ENCODE measurements around the gene NAT16.

Gene NAT16

GRCh38 chr7:101212014-101212413 lies 31.9 kb upstream of the NAT16 start:
- Histone ChIP-seq H4K91ac (ENCODE audit: low read length) (no peak overlapping the region), H3K4me1 (ENCODE audit: control insufficient read depth, insufficient read depth, low read depth, low read length) (peaks cover 19% of the 10 kb centered on the region), H3K27ac (ENCODE audit: low read length, poor library complexity, severe bottlenecking) (no peak overlapping the region), H3K9me3 (ENCODE audit: control insufficient read depth, low read length) (no peaks in the 10 kb centered on the region), H2BK5ac (ENCODE audit: low read depth, low read length, poor library complexity, severe bottlenecking) (no peak overlapping the region), H3K36me3 (ENCODE audit: control insufficient read depth in 1 of 2, insufficient read depth in 2 of 2, low read depth in 1 of 2, low read length in 2 of 2) (peaks cover 75 to 76% of the 10 kb centered on the region in 2 experiments), H3K79me1 (replicated peaks; ENCODE audit: low read length, poor library complexity, severe bottlenecking) (peaks cover 13% of the 10 kb centered on the region), H3K4me2 (ENCODE audit: low read length, poor library complexity, severe bottlenecking) (no peak overlapping the region), H3K27me3 (ENCODE audit: control insufficient read depth in 1 of 2, insufficient read depth in 1 of 2, low read length in 2 of 2) (no peaks in the 10 kb centered on the region), H4K8ac (ENCODE audit: low read length) (no peak overlapping the region), H3K9ac (ENCODE audit: low read length) (no peak overlapping the region), H2AFZ (ENCODE audit: low read depth, low read length) (no peak overlapping the region), H2AK5ac (ENCODE audit: low read length, severe bottlenecking) (no peak overlapping the region), H3K14ac (ENCODE audit: low read length in 2 of 2) (no peak overlapping the region), H2BK12ac (ENCODE audit: low read length in 2 of 2) (no peak overlapping the region), H3K18ac (ENCODE audit: low read depth in 1 of 2, low read length in 2 of 2) (no peak overlapping the region), H2BK15ac (ENCODE audit: low read depth, poor library complexity, severe bottlenecking) (no peak overlapping the region), H2BK120ac (ENCODE audit: low read depth, low read length) (no peak overlapping the region), H3K4ac (ENCODE audit: low read depth in 1 of 2, low read length in 2 of 2) (no peak overlapping the region), H3K23ac (ENCODE audit: low read length in 2 of 2) (no peak overlapping the region), H3K4me3 (ENCODE audit: insufficient read depth in 1 of 2, low read depth in 1 of 2, low read length in 2 of 2) (no peak overlapping the region)
- 92% methylated on average over 6 of the region's 8 CpGs for WGBS
- no peak for DNase-seq

GRCh38 chr7:101211501-101211900 lies 31.4 kb upstream of the NAT16 start:
- Histone ChIP-seq H3K36me3 (ENCODE audit: control insufficient read depth in 1 of 2, insufficient read depth in 2 of 2, low read depth in 1 of 2, low read length in 2 of 2) (peaks cover 78 to 79% of the 10 kb centered on the region in 2 experiments), H2AFZ (ENCODE audit: low read depth, low read length) (no peak overlapping the region), H3K4me2 (ENCODE audit: low read length, poor library complexity, severe bottlenecking) (no peak overlapping the region), H3K18ac (ENCODE audit: low read depth in 1 of 2, low read length in 2 of 2) (no peak overlapping the region), H3K4me1 (ENCODE audit: control insufficient read depth, insufficient read depth, low read depth, low read length) (peaks cover 19% of the 10 kb centered on the region), H2BK120ac (ENCODE audit: low read depth, low read length) (no peak overlapping the region), H3K27ac (ENCODE audit: low read length, poor library complexity, severe bottlenecking) (no peak overlapping the region), H3K9me3 (ENCODE audit: control insufficient read depth, low read length) (no peaks in the 10 kb centered on the region), H2AK5ac (ENCODE audit: low read length, severe bottlenecking) (no peak overlapping the region), H4K8ac (ENCODE audit: low read length) (no peak overlapping the region), H3K79me1 (replicated peaks; ENCODE audit: low read length, poor library complexity, severe bottlenecking) (peaks cover 12% of the 10 kb centered on the region), H3K23ac (ENCODE audit: low read length in 2 of 2) (no peak overlapping the region), H3K4ac (ENCODE audit: low read depth in 1 of 2, low read length in 2 of 2) (no peak overlapping the region), H2BK15ac (ENCODE audit: low read depth, poor library complexity, severe bottlenecking) (no peak overlapping the region), H4K91ac (ENCODE audit: low read length) (no peak overlapping the region), H2BK5ac (ENCODE audit: low read depth, low read length, poor library complexity, severe bottlenecking) (no peak overlapping the region), H3K9ac (ENCODE audit: low read length) (no peak overlapping the region), H2BK12ac (ENCODE audit: low read length in 2 of 2) (no peak overlapping the region), H3K4me3 (ENCODE audit: insufficient read depth in 1 of 2, low read depth in 1 of 2, low read length in 2 of 2) (no peak overlapping the region), H3K14ac (ENCODE audit: low read length in 2 of 2) (no peak overlapping the region), H3K27me3 (ENCODE audit: control insufficient read depth in 1 of 2, insufficient read depth in 1 of 2, low read length in 2 of 2) (no peaks in the 10 kb centered on the region)
- no peak for DNase-seq
- WGBS: 98% methylated on average over 24 of the region's 24 CpGs

GRCh38 chr7:101210143-101210542 lies 30.1 kb upstream of the NAT16 start:
- no peak for DNase-seq
- no peak overlapping the region for H3K4me2 ChIP-seq (ENCODE audit: low read length, poor library complexity, severe bottlenecking)
- H2BK120ac ChIP-seq (ENCODE audit: low read depth, low read length): no peak overlapping the region
- no peak overlapping the region for H4K91ac ChIP-seq (ENCODE audit: low read length)
- H2AFZ ChIP-seq (ENCODE audit: low read depth, low read length): no peak overlapping the region
- no peak overlapping the region for H2BK15ac ChIP-seq (ENCODE audit: low read depth, poor library complexity, severe bottlenecking)
- no peak overlapping the region for H3K18ac ChIP-seq (ENCODE audit: low read depth in 1 of 2, low read length in 2 of 2)
- no peak overlapping the region for H2BK5ac ChIP-seq (ENCODE audit: low read depth, low read length, poor library complexity, severe bottlenecking)
- no peak overlapping the region for H3K27ac ChIP-seq (ENCODE audit: low read length, poor library complexity, severe bottlenecking)
- H3K4ac ChIP-seq (ENCODE audit: low read depth in 1 of 2, low read length in 2 of 2): no peak overlapping the region
- no peak overlapping the region for H2AK5ac ChIP-seq (ENCODE audit: low read length, severe bottlenecking)
- peaks cover 3% of the 10 kb centered on the region for H3K79me1 ChIP-seq (replicated peaks; ENCODE audit: low read length, poor library complexity, severe bottlenecking)
- no peak overlapping the region for H4K8ac ChIP-seq (ENCODE audit: low read length)
- H3K9me3 ChIP-seq (ENCODE audit: control insufficient read depth, low read length): no peaks in the 10 kb centered on the region
- no peaks in the 10 kb centered on the region for H3K27me3 ChIP-seq (ENCODE audit: control insufficient read depth in 1 of 2, insufficient read depth in 1 of 2, low read length in 2 of 2)
- H3K36me3 ChIP-seq (ENCODE audit: control insufficient read depth in 1 of 2, insufficient read depth in 2 of 2, low read depth in 1 of 2, low read length in 2 of 2): peaks cover 79 to 81% of the 10 kb centered on the region in 2 experiments
- no peak overlapping the region for H3K4me3 ChIP-seq (ENCODE audit: insufficient read depth in 1 of 2, low read depth in 1 of 2, low read length in 2 of 2)
- H3K23ac ChIP-seq (ENCODE audit: low read length in 2 of 2): no peak overlapping the region
- H3K4me1 ChIP-seq (ENCODE audit: control insufficient read depth, insufficient read depth, low read depth, low read length): peaks cover 14% of the 10 kb centered on the region
- no peak overlapping the region for H3K14ac ChIP-seq (ENCODE audit: low read length in 2 of 2)
- H2BK12ac ChIP-seq (ENCODE audit: low read length in 2 of 2): no peak overlapping the region
- H3K9ac ChIP-seq (ENCODE audit: low read length): no peak overlapping the region
- 97% methylated on average over 19 of the region's 19 CpGs for WGBS

- Histone ChIP-seq H3K4ac (ENCODE audit: low read depth in 1 of 2, low read length in 2 of 2) (no peak overlapping the region), H4K91ac (ENCODE audit: low read length) (no peak overlapping the region), H2BK120ac (ENCODE audit: low read depth, low read length) (no peak overlapping the region), H3K23ac (ENCODE audit: low read length in 2 of 2) (peak overlapping the region in 1 of 2 experiments; percentile 43), H3K79me1 (replicated peaks; ENCODE audit: low read length, poor library complexity, severe bottlenecking) (peaks cover 3% of the 10 kb centered on the region), H3K9me3 (ENCODE audit: control insufficient read depth, low read length) (no peaks in the 10 kb centered on the region), H2BK12ac (ENCODE audit: low read length in 2 of 2) (no peak overlapping the region), H3K36me3 (ENCODE audit: control insufficient read depth in 1 of 2, insufficient read depth in 2 of 2, low read depth in 1 of 2, low read length in 2 of 2) (peaks cover 68 to 76% of the 10 kb centered on the region in 2 experiments), H3K27ac (ENCODE audit: low read length, poor library complexity, severe bottlenecking) (no peak overlapping the region), H3K4me2 (ENCODE audit: low read length, poor library complexity, severe bottlenecking) (no peak overlapping the region), H3K4me1 (ENCODE audit: control insufficient read depth, insufficient read depth, low read depth, low read length) (peaks cover 10% of the 10 kb centered on the region), H2AK5ac (ENCODE audit: low read length, severe bottlenecking) (no peak overlapping the region), H3K14ac (ENCODE audit: low read length in 2 of 2) (no peak overlapping the region), H3K18ac (ENCODE audit: low read depth in 1 of 2, low read length in 2 of 2) (no peak overlapping the region), H3K4me3 (ENCODE audit: insufficient read depth in 1 of 2, low read depth in 1 of 2, low read length in 2 of 2) (no peak overlapping the region), H2BK5ac (ENCODE audit: low read depth, low read length, poor library complexity, severe bottlenecking) (no peak overlapping the region), H3K27me3 (ENCODE audit: control insufficient read depth in 1 of 2, insufficient read depth in 1 of 2, low read length in 2 of 2) (peaks cover under 1 to 1% of the 10 kb centered on the region in 2 experiments), H4K8ac (ENCODE audit: low read length) (no peak overlapping the region), H2AFZ (ENCODE audit: low read depth, low read length) (no peak overlapping the region), H2BK15ac (ENCODE audit: low read depth, poor library complexity, severe bottlenecking) (no peak overlapping the region), H3K9ac (ENCODE audit: low read length) (no peak overlapping the region)
- no peak for DNase-seq
- 96% methylated on average over 14 of the region's 14 CpGs for WGBS
Observed at GRCh38 chr7:101208794-101209193, 28.7 kb upstream of the NAT16 start.

All from mesenchymal stem cell (in vitro differentiated cells and primary cell).